ENCODE measurements around the gene EXOC6B. TPM values are rescaled to one million over a fixed set of nuclear protein-coding genes. Genes with fewer than 3 reads are reported as not detected.

The EXOC6B gene
- total RNA-seq, 1 donor from 2014 or later: 104 TPM

DNA sequence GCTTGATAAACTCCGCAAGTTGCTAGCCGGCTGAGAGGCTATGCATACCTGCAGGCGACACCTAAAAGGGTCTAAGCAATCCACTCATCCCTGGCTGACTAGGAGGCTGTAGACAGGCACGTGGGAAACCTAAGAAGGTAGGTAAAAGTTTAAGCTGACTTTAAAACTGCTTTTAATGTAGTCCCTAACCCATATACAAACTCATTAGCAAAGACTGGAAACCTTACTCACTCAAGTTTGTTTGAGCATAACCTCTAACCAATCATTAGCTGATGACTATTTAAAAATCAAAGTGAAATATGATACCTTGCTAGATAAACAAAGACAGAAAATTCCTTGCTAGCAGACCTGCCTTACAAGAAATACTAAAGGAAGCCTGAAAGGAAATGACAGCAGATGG, 106.4 kb downstream of the EXOC6B start:
- peak overlapping the region; percentile 91 for H3K27ac Mint-ChIP-seq
- H3K9me3 Mint-ChIP-seq: peaks cover 9% of the 10 kb centered on the region
- no peak for DNase-seq (ENCODE audit: low spot score in 2 of 2, unreplicated experiment in 2 of 2)
- no peak for TF ChIP-seq CTCF (IDR thresholded peaks at IDR 0.05; ENCODE audit: unreplicated experiment)
- peaks cover 52% of the 10 kb centered on the region for H3K4me1 Mint-ChIP-seq
- peaks cover 19% of the 10 kb centered on the region for H3K36me3 Mint-ChIP-seq
- no peaks in the 10 kb centered on the region for H3K27me3 Mint-ChIP-seq (ENCODE audit: low read depth)
- peak overlapping the region; percentile 19 for H3K4me3 Mint-ChIP-seq

- Mint-ChIP-seq H3K36me3 (peaks cover 25% of the 10 kb centered on the region), H3K27me3 (ENCODE audit: low read depth) (no peaks in the 10 kb centered on the region), H3K9me3 (peaks cover 9% of the 10 kb centered on the region), H3K27ac (peak overlapping the region; percentile 91), H3K4me3 (peak overlapping the region; percentile 19), H3K4me1 (peaks cover 46% of the 10 kb centered on the region)
- DNase-seq (ENCODE audit: low spot score in 2 of 2, unreplicated experiment in 2 of 2): no peak
- no peak for TF ChIP-seq CTCF (IDR thresholded peaks at IDR 0.05; ENCODE audit: unreplicated experiment)
These were observed 107.0 kb downstream of the EXOC6B start for GRCh38 chr2:72718876-72719275.

DNA sequence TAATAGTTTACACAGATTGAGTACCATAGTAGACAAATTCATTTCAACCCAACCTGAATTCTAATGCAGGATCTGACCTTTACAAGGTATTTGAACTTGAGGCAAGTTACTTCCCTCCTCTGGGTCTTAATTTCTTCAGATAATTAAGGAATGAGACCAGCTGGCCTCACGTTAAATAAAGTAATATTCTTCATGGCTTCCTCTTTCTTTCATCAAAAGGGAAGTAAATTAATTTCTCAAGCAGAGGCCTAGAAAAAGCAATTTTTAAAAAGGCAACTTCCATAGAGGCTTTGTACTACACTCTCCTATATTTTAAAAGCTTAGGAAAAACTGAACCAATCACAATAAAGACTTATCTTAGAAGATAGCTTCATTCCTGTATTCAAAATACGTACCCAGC, 109.2 kb downstream of the EXOC6B start:
- no peak for DNase-seq (ENCODE audit: low spot score in 2 of 2, unreplicated experiment in 2 of 2)
- Mint-ChIP-seq H3K27me3 (ENCODE audit: low read depth) (no peaks in the 10 kb centered on the region), H3K27ac (no peak overlapping the region), H3K4me1 (peaks cover 27% of the 10 kb centered on the region), H3K9me3 (peaks cover 9% of the 10 kb centered on the region), H3K4me3 (no peak overlapping the region), H3K36me3 (peaks cover 40% of the 10 kb centered on the region)
- TF ChIP-seq CTCF (IDR thresholded peaks at IDR 0.05; ENCODE audit: unreplicated experiment): no peak

GRCh38 chr2:72713857-72714256, 112.0 kb downstream of the EXOC6B start:
- H3K4me1 Mint-ChIP-seq: peaks cover 25% of the 10 kb centered on the region
- no peak for TF ChIP-seq CTCF (IDR thresholded peaks at IDR 0.05; ENCODE audit: unreplicated experiment)
- no peak overlapping the region for H3K4me3 Mint-ChIP-seq

GRCh38 chr2:72712977-72713376, 112.9 kb downstream of the EXOC6B start:
- H3K36me3 Mint-ChIP-seq: peaks cover 46% of the 10 kb centered on the region
- H3K9me3 Mint-ChIP-seq: peaks cover 9% of the 10 kb centered on the region
- peaks cover 17% of the 10 kb centered on the region for H3K4me1 Mint-ChIP-seq
- no peak overlapping the region for H3K4me3 Mint-ChIP-seq
- DNase-seq (ENCODE audit: low spot score in 2 of 2, unreplicated experiment in 2 of 2): no peak
- no peaks in the 10 kb centered on the region for H3K27me3 Mint-ChIP-seq (ENCODE audit: low read depth)
- no peak for TF ChIP-seq CTCF (IDR thresholded peaks at IDR 0.05; ENCODE audit: unreplicated experiment)
- H3K27ac Mint-ChIP-seq: no peak overlapping the region

More at GRCh38 chr2:72713857-72714256, 112.0 kb downstream of the EXOC6B start:
- Mint-ChIP-seq H3K27me3 (ENCODE audit: low read depth) (no peaks in the 10 kb centered on the region), H3K9me3 (peaks cover 9% of the 10 kb centered on the region), H3K36me3 (peaks cover 42% of the 10 kb centered on the region), H3K27ac (no peak overlapping the region)
- no peak for DNase-seq (ENCODE audit: low spot score in 2 of 2, unreplicated experiment in 2 of 2)

DNA sequence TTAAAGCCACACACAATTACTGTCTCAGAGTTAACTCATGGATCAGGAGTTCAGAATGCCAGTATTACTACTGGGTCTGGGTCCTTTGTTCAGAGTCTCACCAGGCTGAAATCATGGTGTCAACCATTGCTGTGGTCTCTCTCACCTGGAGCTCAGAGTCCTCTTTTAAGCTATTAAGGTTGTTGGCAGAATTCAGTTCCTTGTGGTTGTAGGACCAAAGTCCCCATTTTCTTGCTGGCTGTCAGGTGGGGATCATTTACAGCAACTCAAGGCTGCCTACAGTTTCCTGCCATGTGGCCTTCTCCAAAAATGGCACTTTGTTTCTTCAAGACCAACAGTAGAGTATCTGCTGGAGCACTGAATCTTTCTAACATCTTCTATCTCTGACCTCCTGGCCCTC, 113.5 kb downstream of the EXOC6B start:
- Mint-ChIP-seq H3K36me3 (peaks cover 44% of the 10 kb centered on the region), H3K4me3 (no peak overlapping the region), H3K27me3 (ENCODE audit: low read depth) (no peaks in the 10 kb centered on the region), H3K9me3 (peaks cover 9% of the 10 kb centered on the region), H3K4me1 (peaks cover 15% of the 10 kb centered on the region), H3K27ac (no peak overlapping the region)
- no peak for DNase-seq (ENCODE audit: low spot score in 2 of 2, unreplicated experiment in 2 of 2)
- no peak for TF ChIP-seq CTCF (IDR thresholded peaks at IDR 0.05; ENCODE audit: unreplicated experiment)
